Activated naive CD4-positive, alpha-beta T cell treated with anti-CD3 and anti-CD28 coated beads, Interleukin-2, amount 10 ng/mL, durations not matched to agents 5 hours and 36 hours (primary cell): ENCODE data around the gene TAF6L. TPM values are rescaled to one million over a fixed set of nuclear protein-coding genes. Genes with fewer than 3 reads are reported as not detected.

ENCODE experiments used
- microRNA-seq: library from miRNA; unstranded; fragments of <30 nt; microRNA quantifications from one replicate; pipeline ENCODE4 v1.2.0, GENCODE V29; 2022; ENCODE audit warnings: borderline microRNAs expressed, borderline replicate concordance
- total RNA-seq, 2 experiments: library from RNA; stranded (reverse); gene quantifications; one replicate each; pipeline ENCODE4 v1.2.3, GENCODE V29; 2021

TAF6L gene, protein sequence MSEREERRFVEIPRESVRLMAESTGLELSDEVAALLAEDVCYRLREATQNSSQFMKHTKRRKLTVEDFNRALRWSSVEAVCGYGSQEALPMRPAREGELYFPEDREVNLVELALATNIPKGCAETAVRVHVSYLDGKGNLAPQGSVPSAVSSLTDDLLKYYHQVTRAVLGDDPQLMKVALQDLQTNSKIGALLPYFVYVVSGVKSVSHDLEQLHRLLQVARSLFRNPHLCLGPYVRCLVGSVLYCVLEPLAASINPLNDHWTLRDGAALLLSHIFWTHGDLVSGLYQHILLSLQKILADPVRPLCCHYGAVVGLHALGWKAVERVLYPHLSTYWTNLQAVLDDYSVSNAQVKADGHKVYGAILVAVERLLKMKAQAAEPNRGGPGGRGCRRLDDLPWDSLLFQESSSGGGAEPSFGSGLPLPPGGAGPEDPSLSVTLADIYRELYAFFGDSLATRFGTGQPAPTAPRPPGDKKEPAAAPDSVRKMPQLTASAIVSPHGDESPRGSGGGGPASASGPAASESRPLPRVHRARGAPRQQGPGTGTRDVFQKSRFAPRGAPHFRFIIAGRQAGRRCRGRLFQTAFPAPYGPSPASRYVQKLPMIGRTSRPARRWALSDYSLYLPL
- 10 to 100 TPM; 21.3 to 22.1 TPM for total RNA-seq

DNA sequence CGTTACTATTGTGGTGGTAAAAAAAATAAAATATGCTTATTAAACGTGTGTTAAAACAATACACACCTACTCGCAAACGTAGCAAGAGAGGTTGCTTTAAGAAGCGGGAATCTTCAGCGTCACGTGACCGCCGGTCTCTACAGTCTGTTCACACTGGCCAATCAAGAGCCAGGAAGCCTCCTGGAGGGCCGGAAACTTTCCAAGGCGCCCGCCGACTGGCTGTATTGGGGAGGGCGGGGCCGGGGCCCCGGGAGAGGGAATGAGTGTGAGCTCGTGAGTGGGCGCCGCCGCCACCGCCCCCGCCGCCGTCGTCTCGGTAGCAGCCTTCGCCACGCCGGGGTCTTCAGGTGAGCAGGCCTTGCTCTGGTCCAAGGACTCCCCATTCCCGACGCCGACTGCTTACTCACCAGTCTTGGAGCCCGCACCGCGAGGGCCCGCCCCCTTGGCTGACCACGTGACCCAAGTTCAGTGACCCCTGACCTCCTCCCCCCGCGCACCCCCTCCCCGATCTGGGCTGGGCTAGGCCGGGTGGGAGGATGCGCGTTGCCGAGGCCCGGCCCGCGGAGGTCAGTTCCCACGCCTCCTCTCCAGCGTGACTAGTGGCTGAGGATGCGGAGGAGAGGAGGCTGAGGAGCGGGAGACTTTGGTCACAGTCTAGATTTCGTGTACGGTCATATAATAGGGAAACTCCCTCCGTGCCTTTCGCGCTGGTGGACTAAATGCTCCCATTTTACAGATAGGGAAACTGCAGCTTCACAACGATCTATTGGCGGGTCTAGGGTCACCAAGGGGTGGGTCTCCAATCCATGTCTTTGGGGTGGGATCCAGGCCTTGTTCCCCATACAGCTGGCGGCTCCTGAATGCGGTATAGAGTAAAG is at the start of gene TAF6L:
Gene TAF6L (plus strand): TSS at position 253 of the 878 bp plus-strand sequence. CDS start 4,388 bp downstream, outside the sequence.

DNA sequence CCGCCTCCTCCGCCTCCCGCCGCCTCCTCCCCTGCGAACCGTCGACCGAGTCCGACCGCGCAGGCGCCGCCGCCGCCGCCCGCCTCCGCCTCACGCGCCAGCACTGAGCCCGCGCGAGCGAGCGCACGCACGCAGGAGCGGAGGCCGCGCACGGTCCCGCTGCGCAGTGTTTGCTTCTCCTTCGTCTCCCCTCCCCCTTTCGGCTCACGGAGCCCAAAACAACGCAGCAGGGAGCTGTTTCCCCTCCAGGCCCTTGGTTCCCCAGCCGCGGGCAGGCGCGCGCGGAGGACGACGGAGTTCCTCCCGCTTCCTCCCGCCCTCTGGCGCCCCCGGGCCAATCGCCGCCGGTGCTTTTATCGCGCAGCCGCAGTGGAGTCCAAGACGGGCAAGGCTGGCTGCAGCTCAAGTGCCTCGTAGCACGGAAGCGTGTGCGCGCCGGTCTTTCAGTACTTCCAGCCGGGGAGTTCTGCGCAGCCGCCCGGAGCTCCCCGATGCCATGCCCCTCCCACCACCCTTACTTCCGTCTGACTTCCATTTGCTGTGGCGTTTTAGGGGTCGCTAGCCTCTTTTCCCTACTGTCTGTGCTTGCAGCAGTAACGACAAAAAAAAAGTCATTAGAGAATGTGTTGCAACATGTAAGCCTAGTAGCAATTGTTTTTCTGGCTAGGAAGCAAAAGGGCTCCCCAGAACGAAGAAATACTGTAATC is 43.9 kb upstream of the TAF6L start, which contains the start of gene HNRNPUL2:
Gene HNRNPUL2 (minus strand): TSS at position 293 of the 707 bp plus-strand sequence. CDS start 301 bp downstream, outside the sequence.

DNA sequence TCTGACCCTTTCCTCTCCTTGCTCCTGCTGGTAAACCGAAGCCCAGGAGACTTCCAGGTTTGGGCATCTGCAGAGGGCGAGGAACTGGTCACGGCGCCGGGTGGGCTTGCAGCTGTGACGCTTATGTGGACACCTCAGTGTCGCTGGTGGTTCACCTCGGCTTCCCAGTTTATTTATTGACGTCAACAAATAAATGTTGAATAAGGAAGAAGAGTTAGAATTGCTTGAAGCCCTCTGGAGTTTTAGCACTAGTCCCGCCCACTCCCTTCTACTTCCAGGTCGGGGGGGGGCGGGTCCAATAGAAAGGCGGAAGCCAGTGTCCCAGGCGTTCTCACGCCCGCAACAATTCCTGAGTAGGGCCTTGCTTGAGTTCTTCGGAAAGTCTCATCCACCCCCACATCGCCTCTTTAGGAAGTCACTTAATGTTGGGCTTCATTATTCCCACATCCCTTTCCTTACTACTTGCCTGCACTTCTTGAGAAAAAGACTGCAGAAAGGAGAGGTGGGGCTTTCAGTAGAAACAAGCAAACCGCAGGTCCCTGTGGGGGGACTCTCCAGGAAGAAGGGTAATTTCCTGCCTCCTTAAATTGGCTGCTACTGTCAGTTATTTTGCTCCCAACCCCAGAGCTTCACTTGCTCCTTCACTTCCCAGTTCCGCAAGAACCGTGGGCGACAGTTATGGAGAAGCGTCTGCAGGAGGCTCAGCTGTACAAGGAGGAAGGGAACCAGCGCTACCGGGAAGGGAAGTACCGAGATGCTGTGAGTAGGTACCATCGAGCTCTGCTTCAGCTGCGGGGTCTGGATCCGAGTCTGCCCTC is 42.8 kb upstream of the TAF6L start, which contains the start of gene TTC9C:
Gene TTC9C (plus strand): TSS at position 316 of the 818 bp plus-strand sequence. CDS start 363 bp downstream, at position 679.

DNA sequence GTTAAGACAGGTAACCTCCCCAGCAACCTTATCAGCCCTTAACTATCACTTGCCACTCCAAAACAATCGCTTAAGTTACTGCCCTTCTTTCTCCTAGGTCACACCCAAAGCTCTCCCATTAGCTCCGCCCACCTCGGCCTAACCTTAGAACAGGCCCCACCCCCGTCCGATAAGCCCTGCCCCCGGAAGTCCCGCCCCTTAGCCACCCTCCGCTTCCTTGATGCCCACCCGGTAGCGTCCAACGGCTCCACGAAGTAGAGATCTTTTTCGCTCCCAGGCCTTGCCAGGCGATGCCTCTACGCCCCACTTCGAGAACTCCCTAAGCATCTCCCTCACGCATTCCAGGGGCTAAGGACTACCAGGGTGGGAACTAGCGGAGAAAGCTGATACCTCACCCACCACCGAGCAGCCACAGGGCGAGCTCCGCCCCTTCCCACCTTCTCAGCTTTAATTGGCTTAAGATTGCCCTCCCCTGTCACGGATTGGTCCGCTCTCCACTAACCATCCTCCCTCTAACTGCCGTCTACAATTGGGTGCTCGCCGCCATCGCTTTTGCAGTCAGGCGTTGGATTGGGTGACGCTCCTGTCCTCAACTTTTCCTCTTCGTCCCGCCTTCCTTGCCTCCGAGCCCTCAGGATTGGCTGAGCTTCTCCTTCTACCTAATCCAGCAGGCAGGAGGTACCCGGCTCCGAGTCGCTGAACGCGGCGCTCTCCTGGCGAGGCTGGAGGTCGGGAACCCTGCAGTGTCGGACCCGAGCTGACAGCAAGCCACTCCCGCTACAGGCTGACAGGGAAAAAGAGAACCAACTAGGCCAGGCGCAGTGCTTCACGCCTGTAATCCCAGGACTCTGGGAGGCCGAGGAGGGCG is 17.2 kb upstream of the TAF6L start, which contains the start of gene ZBTB3:
Gene ZBTB3 (minus strand): TSS at position 425 of the 868 bp plus-strand sequence. CDS start 496 bp downstream, outside the sequence.

DNA sequence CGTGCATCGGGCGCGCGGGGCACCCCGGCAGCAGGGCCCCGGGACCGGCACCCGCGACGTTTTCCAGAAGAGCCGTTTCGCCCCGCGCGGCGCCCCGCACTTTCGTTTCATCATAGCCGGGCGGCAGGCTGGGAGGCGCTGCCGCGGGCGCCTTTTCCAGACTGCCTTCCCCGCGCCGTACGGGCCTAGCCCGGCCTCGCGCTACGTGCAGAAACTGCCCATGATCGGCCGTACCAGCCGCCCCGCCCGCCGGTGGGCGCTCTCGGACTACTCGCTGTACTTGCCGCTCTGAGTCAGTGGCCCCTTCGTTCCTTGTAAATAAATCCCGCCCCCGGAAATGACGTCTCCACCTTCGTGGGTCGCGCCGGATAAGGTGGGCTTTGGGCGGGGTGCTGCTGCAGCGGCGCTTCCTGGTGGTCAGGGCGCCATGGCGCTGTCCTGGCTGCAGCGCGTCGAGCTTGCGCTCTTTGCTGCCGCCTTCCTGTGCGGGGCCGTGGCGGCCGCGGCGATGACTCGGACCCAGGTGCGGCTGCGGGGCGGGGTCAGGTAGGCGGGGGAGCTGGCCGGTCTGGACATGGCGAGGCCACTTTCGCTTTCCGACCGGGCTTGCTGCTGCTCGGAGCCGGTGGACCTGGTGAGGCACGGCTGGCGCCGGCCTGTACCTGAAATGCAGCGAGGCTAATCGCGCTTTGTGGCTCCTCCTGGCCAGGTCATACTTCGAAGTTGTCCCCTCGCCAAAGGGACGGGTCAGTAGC is 16.0 kb downstream of the TAF6L start, which contains the start of gene TMEM179B:
Gene TMEM179B (plus strand): TSS at position 398 of the 755 bp plus-strand sequence. CDS start 30 bp downstream, at position 428.

DNA sequence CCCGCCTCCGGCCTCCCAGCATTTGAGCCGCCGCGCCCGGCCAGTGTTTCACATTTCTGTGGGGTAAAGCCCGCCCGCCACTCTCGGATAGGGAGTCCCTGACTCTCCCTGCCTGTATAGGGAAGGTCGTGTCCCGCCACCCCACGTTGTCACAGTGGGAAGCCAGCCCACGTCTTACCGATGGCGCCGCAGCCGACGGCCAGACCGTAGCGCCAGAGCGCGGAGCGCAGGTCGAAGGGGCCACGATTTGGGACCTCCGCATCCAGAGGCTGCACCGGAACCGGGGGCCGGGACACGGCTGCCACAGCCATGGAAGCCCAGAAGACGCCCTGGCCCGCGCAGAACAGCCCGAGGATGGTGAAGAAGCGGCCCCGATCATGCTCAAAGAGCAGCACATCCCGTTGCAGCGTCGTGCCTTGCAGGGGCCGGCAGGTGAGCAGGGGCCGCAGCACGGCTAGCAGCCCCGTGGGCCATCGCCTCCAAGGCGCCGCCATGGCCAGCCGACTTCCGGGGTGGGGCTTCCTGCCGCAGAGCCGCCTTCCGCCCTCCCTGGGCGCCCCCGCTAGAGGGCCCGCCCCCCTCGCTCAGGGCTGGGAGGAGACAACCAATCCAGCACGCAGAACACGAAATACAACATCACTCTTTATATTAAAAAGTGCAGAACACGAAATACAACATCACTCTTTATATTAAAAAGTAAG is 20.5 kb downstream of the TAF6L start, which contains the start of gene TMEM223:
Gene TMEM223 (minus strand): TSS at position 506 of the 701 bp plus-strand sequence. CDS start 12 bp downstream, at position 494.

DNA sequence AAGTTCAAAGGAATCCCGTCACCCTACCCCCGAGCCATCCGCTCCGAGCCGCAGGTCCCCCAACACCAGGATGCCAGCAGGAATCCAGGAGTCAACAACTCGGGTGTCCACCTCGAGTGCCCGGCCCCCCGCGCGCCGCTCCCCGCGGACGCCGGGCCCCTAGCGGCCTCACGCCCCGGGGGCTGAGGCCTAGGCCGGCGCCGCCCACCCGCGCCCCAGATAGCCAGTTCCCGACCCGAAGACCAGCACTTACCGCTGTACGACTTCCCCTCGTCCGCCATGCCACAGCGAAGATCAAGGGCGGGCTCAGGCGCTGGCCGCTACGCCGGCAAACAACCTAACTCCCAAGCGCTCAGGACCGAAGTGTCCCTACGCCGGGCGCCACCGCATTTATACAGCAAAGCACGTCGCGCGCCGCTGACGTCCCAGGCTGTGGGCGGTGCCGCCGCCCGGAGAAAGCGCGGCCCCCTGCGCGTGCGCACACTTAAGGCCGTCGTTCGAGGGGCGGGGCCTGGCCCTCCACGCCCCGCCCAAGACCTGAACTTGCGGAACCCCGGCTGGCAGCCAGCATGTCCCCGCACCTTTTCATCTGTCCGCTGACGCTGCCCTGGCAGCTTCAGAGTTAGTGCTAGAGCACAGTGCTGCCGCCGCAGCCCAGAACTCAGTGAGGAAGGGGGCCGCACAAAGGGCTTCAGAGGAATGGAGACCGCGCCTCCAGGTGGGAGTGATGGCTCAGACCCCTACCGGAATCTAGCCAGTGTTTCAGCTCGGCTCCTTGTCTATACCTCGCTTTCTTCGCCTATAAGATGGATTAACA is 34.1 kb downstream of the TAF6L start, which contains the start of gene NXF1:
Gene NXF1 (minus strand): TSS at position 365 of the 817 bp plus-strand sequence. CDS start 84 bp downstream, at position 281.

DNA sequence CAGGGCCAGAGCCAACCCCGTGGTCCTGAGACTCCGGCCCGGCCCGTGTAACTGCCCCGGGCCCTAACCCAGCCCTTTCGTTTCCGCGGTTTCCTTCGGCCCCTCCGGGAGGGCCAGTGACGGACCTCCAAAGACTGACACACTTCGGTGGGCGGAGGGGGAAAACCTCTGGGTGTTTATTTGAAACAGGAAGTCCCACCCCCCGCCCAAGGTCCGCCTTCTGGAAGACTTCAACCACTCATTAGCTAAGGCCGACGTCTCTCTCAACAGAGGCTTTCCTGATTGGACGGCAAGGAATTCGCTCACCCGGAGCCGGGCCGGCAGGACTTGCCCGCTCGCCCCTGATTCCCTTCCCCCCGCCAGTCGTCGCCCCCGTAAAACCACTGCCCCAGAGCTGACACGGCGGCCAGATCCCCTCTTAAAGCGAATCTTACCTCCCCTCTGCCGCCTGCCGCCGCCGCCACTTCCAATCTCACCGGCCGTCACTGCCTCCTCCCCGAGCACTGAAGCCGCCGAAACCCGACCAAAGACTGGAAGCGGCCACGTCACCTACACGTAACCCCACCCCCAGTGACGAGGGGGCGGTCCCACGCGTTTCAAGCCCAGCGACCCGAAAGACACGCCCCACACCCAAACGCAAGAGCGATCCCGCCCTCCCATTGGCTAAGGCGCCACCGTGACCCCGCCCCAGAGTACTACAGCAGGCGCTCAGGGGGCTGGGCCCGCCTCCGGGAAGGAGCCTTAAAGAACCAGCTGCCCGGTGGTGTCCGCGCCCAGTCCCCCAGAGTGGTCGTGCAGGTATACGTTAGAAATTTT is 60.5 kb downstream of the TAF6L start, which contains the start of gene STX5:
Gene STX5 (minus strand): TSS at position 532 of the 816 bp plus-strand sequence. CDS start 808 bp downstream, outside the sequence.

DNA sequence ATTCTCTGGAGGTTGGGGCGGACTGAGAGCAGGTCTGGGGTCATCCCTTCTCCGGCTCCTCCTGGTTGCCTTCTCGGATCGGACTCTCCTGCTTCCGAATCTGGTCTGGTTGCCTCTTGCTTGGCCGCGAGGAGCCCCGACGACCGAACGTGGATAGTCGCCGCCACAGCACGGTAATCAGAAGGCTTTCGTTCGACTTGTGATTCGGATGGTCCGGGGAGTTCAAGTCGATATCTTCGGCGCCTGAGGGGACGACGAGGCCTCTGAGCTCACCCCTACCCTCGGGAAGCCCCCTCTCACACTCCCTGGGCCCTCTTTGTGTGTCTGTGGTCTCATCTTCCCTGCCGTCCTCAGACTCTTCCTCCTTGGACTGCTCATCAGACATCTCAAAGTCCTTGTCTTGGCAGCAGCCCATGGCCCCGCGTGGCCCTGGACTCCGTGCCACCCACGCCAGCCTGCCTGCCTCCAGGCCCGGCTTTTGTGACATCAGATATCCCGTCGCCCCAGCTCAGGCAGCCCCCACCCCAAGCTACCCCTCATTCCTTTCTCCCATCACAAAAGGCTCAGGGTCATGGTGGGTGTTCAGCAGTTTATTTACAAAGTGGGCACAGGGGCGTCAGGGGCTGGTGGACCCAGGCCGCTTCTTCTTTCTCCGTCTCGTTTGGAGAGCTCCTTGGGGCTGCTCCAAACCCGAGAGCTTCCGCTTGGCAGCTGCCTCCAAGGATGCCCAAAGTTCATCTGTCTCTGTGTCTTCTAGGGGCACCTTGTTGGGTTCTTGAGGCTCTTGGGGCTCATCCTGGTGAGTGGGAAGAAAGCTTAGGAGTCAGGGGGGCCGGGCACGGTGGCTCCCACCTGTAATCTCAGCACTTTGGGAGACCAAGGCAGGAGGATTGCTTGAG is 61.4 kb downstream of the TAF6L start, which contains the start of gene TEX54:
Gene TEX54 (minus strand): TSS at position 506 of the 899 bp plus-strand sequence.

Small RNA genes lying within 50 kb of the gene (microRNA-seq; reads per million reads assigned to microRNA genes)
- not detected for gene MIR6514
- gene MIR6748: not detected

Other genes starting within 250 kb of the TAF6L start
- gene AHNAK, start 224.6 kb upstream of the TAF6L start, total RNA-seq: 100 to 1,000 TPM in 1 of 2 experiments, 10 to 100 TPM in 1; 96.0 to 111 TPM
- 1,000 to 10,000 TPM; 1,877 to 1,888 TPM for gene EEF1G, start 197.5 kb upstream of the TAF6L start, total RNA-seq
- 10 to 100 TPM; 26.2 to 28.2 TPM for gene TUT1, start 179.9 kb upstream of the TAF6L start, total RNA-seq
- 100 to 1,000 TPM; 208 to 223 TPM for gene MTA2, start 169.5 kb upstream of the TAF6L start, total RNA-seq
- 100 to 1,000 TPM; 133 to 139 TPM for gene EML3, start 158.6 kb upstream of the TAF6L start, total RNA-seq
- 1 to 10 TPM; 1.1 to 1.7 TPM for gene ROM1, start 158.1 kb upstream of the TAF6L start, total RNA-seq
- gene B3GAT3, start 149.4 kb upstream of the TAF6L start, total RNA-seq: 10 to 100 TPM; 70.9 to 73.2 TPM
- gene GANAB, start 124.8 kb upstream of the TAF6L start, total RNA-seq: 100 to 1,000 TPM; 297 to 300 TPM
- 10 to 100 TPM; 31.4 to 32.4 TPM for gene INTS5, start 118.1 kb upstream of the TAF6L start, total RNA-seq
- gene C11orf98, start 106.2 kb upstream of the TAF6L start, total RNA-seq: 10 to 100 TPM; 83.3 to 83.8 TPM
- 10 to 100 TPM; 12.8 to 14.2 TPM for gene CSKMT, start 106.1 kb upstream of the TAF6L start, total RNA-seq
- gene UQCC3, start 99.7 kb upstream of the TAF6L start, total RNA-seq: 1 to 10 TPM; 6.2 to 8.1 TPM
- gene LBHD1, start 99.1 kb upstream of the TAF6L start, total RNA-seq: 10 to 100 TPM; 26.5 to 28.9 TPM
- gene UBXN1, start 92.3 kb upstream of the TAF6L start, total RNA-seq: 100 to 1,000 TPM; 157 to 162 TPM
- under 1 TPM; 0.14 to 0.35 TPM for gene LRRN4CL, start 81.9 kb upstream of the TAF6L start, total RNA-seq
- 10 to 100 TPM; 26.6 to 33.7 TPM for gene BSCL2, start 64.0 kb upstream of the TAF6L start, total RNA-seq
- gene GNG3, start 63.7 kb upstream of the TAF6L start, total RNA-seq: not detected
- 10 to 100 TPM; 60.2 to 63.0 TPM for gene HNRNPUL2, start 43.9 kb upstream of the TAF6L start, total RNA-seq
- gene TTC9C, start 42.9 kb upstream of the TAF6L start, total RNA-seq: 10 to 100 TPM; 42.4 to 43.6 TPM
- 10 to 100 TPM; 14.8 to 17.8 TPM for gene ZBTB3, start 17.2 kb upstream of the TAF6L start, total RNA-seq
- 10 to 100 TPM; 84.5 to 93.5 TPM for gene POLR2G, start 9.8 kb upstream of the TAF6L start, total RNA-seq
- 10 to 100 TPM; 45.4 to 45.5 TPM for gene TMEM179B, start 16.0 kb downstream of the TAF6L start, total RNA-seq
- gene TMEM223, start 20.6 kb downstream of the TAF6L start, total RNA-seq: 10 to 100 TPM; 19.1 to 21.5 TPM
- gene NXF1, start 34.0 kb downstream of the TAF6L start, total RNA-seq: 100 to 1,000 TPM; 101 to 104 TPM
- 10 to 100 TPM; 43.5 to 43.8 TPM for gene STX5, start 60.7 kb downstream of the TAF6L start, total RNA-seq
- not detected for gene TEX54, start 61.4 kb downstream of the TAF6L start, total RNA-seq
- 10 to 100 TPM; 64.7 to 71.4 TPM for gene WDR74, start 68.2 kb downstream of the TAF6L start, total RNA-seq
- 100 to 1,000 TPM; 150 to 157 TPM for gene SLC3A2, start 109.5 kb downstream of the TAF6L start, total RNA-seq
- not detected for gene CHRM1, start 150.0 kb downstream of the TAF6L start, total RNA-seq
- gene SLC22A6, start 213.6 kb downstream of the TAF6L start, total RNA-seq: not detected
- gene SLC22A8, start 244.4 kb downstream of the TAF6L start, total RNA-seq: not detected